ENCODE data around the gene MBD3L4. TPM values are rescaled to one million over a fixed set of nuclear protein-coding genes. Genes with fewer than 3 reads are reported as not detected.

MBD3L4 gene
- total and polyA plus RNA-seq, 10 of the 15 experiments (the other 5 are each of a cell fraction or from before 2014, with no cell fraction given), result not detected

DNA sequence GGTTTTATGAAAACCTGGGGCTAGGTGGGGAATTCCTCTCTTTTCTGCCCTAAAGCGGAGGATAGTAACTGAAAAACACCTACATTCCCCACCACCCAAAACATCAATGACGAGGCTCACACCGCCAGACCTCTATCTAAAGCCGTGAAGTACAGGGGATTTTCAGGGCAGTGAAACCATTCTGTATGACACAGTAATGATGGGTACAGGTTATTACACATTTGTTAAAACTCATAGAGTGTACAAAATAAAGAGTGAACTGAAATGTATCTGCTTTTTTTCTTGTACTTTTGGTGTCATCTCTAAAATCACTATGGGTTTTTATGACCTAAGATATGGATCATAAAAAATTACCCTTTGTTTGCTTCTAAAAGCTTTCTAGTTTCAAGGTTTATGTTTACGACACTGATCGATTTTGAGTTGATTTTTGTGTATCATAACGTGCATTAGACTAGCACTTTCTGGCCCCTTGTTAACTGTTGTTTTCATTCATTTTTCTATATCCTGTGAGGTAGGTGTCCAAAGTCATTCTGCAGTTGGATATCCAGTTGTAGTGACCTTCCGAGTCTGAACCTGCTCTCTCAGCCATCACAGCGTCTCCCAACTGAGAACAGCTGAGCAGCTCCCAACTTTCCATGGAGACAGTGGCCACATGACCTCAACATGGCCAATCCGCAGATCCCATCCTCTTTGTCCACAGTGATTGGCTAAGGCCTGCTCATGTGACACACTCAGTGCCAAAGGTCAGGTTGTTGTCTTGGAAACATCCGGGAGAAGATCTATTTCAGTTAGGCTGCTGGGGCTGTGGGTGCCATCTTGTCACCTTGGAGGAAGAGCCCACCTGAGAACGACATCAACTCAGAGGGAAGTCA lies 29.0 kb downstream of the MBD3L4 start (continued):
- TF ChIP-seq, protein P1, sequence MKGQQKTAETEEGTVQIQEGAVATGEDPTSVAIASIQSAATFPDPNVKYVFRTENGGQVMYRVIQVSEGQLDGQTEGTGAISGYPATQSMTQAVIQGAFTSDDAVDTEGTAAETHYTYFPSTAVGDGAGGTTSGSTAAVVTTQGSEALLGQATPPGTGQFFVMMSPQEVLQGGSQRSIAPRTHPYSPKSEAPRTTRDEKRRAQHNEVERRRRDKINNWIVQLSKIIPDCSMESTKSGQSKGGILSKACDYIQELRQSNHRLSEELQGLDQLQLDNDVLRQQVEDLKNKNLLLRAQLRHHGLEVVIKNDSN (IDR thresholded peaks at IDR 0.05; ENCODE audit: borderline replicate concordance, extremely low read length, insufficient read depth, low read depth, low read length), result peak; percentile 66
- TF ChIP-seq LARP7 (IDR thresholded peaks at IDR 0.05) (no peak), SREBF2 (IDR thresholded peaks at IDR 0.05; ENCODE audit: low read length) (no peak), ZZZ3 (IDR thresholded peaks at IDR 0.05; ENCODE audit: control insufficient read depth, insufficient read length, low read depth) (no peak), NRF1 (conservative IDR thresholded peaks at IDR 0.05; ENCODE audit: low read depth, low read length) (no peak), SMAD1 (IDR thresholded peaks at IDR 0.05; ENCODE audit: low read depth, partially characterized antibody) (no peak), GATAD2B (conservative IDR thresholded peaks at IDR 0.05; ENCODE audit: low read depth) (no peak), YBX1 (IDR thresholded peaks at IDR 0.05) (no peak), KDM1A (IDR thresholded peaks at IDR 0.05; ENCODE audit: borderline replicate concordance) (no peak), JUND (IDR thresholded peaks at IDR 0.05; ENCODE audit: low read depth, low read length) (no peak), CBFB (IDR thresholded peaks at IDR 0.05; ENCODE audit: low read depth) (no peak), NR2F1 (conservative IDR thresholded peaks at IDR 0.05) (peak; percentile 78), SP1 (IDR thresholded peaks at IDR 0.05; ENCODE audit: low read depth, low read length) (no peak)
- TF ChIP-seq, protein P2, sequence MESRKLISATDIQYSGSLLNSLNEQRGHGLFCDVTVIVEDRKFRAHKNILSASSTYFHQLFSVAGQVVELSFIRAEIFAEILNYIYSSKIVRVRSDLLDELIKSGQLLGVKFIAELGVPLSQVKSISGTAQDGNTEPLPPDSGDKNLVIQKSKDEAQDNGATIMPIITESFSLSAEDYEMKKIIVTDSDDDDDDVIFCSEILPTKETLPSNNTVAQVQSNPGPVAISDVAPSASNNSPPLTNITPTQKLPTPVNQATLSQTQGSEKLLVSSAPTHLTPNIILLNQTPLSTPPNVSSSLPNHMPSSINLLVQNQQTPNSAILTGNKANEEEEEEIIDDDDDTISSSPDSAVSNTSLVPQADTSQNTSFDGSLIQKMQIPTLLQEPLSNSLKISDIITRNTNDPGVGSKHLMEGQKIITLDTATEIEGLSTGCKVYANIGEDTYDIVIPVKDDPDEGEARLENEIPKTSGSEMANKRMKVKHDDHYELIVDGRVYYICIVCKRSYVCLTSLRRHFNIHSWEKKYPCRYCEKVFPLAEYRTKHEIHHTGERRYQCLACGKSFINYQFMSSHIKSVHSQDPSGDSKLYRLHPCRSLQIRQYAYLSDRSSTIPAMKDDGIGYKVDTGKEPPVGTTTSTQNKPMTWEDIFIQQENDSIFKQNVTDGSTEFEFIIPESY (IDR thresholded peaks at IDR 0.05), result no peak
- TF ChIP-seq, protein P3, sequence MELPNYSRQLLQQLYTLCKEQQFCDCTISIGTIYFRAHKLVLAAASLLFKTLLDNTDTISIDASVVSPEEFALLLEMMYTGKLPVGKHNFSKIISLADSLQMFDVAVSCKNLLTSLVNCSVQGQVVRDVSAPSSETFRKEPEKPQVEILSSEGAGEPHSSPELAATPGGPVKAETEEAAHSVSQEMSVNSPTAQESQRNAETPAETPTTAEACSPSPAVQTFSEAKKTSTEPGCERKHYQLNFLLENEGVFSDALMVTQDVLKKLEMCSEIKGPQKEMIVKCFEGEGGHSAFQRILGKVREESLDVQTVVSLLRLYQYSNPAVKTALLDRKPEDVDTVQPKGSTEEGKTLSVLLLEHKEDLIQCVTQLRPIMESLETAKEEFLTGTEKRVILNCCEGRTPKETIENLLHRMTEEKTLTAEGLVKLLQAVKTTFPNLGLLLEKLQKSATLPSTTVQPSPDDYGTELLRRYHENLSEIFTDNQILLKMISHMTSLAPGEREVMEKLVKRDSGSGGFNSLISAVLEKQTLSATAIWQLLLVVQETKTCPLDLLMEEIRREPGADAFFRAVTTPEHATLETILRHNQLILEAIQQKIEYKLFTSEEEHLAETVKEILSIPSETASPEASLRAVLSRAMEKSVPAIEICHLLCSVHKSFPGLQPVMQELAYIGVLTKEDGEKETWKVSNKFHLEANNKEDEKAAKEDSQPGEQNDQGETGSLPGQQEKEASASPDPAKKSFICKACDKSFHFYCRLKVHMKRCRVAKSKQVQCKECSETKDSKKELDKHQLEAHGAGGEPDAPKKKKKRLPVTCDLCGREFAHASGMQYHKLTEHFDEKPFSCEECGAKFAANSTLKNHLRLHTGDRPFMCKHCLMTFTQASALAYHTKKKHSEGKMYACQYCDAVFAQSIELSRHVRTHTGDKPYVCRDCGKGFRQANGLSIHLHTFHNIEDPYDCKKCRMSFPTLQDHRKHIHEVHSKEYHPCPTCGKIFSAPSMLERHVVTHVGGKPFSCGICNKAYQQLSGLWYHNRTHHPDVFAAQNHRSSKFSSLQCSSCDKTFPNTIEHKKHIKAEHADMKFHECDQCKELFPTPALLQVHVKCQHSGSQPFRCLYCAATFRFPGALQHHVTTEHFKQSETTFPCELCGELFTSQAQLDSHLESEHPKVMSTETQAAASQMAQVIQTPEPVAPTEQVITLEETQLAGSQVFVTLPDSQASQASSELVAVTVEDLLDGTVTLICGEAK (IDR thresholded peaks at IDR 0.05; ENCODE audit: borderline replicate concordance), result no peak; the same call in 1 of the 2 replicates
- TF ChIP-seq, protein P4, sequence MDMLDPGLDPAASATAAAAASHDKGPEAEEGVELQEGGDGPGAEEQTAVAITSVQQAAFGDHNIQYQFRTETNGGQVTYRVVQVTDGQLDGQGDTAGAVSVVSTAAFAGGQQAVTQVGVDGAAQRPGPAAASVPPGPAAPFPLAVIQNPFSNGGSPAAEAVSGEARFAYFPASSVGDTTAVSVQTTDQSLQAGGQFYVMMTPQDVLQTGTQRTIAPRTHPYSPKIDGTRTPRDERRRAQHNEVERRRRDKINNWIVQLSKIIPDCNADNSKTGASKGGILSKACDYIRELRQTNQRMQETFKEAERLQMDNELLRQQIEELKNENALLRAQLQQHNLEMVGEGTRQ (IDR thresholded peaks at IDR 0.05; ENCODE audit: borderline replicate concordance, low read depth, low read length), result peak; percentile 57; the same call in 1 of the 2 replicates
- TF ChIP-seq, protein P5, sequence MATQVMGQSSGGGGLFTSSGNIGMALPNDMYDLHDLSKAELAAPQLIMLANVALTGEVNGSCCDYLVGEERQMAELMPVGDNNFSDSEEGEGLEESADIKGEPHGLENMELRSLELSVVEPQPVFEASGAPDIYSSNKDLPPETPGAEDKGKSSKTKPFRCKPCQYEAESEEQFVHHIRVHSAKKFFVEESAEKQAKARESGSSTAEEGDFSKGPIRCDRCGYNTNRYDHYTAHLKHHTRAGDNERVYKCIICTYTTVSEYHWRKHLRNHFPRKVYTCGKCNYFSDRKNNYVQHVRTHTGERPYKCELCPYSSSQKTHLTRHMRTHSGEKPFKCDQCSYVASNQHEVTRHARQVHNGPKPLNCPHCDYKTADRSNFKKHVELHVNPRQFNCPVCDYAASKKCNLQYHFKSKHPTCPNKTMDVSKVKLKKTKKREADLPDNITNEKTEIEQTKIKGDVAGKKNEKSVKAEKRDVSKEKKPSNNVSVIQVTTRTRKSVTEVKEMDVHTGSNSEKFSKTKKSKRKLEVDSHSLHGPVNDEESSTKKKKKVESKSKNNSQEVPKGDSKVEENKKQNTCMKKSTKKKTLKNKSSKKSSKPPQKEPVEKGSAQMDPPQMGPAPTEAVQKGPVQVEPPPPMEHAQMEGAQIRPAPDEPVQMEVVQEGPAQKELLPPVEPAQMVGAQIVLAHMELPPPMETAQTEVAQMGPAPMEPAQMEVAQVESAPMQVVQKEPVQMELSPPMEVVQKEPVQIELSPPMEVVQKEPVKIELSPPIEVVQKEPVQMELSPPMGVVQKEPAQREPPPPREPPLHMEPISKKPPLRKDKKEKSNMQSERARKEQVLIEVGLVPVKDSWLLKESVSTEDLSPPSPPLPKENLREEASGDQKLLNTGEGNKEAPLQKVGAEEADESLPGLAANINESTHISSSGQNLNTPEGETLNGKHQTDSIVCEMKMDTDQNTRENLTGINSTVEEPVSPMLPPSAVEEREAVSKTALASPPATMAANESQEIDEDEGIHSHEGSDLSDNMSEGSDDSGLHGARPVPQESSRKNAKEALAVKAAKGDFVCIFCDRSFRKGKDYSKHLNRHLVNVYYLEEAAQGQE (IDR thresholded peaks at IDR 0.05; ENCODE audit: low read depth, low read length), result no peak

Measured in GM12878 (cell line).